ENCODE results near the gene HOXB1.

Gene HOXB1

GRCh38 chr17:48543107-48543853 is 12.5 kb upstream of the HOXB1 start:
- Histone ChIP-seq H3K4me3 (ENCODE audit: low read depth, low read length) (peak overlapping the region; percentile 33), H3K9me3 (ENCODE audit: severe bottlenecking) (peaks cover 8% of the 10 kb centered on the region), H3K27ac (no peak overlapping the region), H3K27me3 (ENCODE audit: insufficient read depth, low read depth, severe bottlenecking) (peaks cover 93% of the 10 kb centered on the region), H3K36me3 (no peaks in the 10 kb centered on the region; the same call in 1 of the 2 replicates)
- TF ChIP-seq CTCF (IDR thresholded peaks at IDR 0.05; ENCODE audit: low read depth, low read length): peak; percentile 18
- peak; percentile 47 for DNase-seq

GRCh38 chr17:48542698-48543106 is 11.9 kb upstream of the HOXB1 start:
- H3K36me3 ChIP-seq: no peaks in the 10 kb centered on the region; the same call in 1 of the 2 replicates
- DNase-seq: no peak
- peaks cover 8% of the 10 kb centered on the region for H3K9me3 ChIP-seq (ENCODE audit: severe bottlenecking)
- H3K4me3 ChIP-seq (ENCODE audit: low read depth, low read length): peak overlapping the region; percentile 33
- H3K27ac ChIP-seq: no peak overlapping the region
- peaks cover 93% of the 10 kb centered on the region for H3K27me3 ChIP-seq (ENCODE audit: insufficient read depth, low read depth, severe bottlenecking)
- no peak for TF ChIP-seq CTCF (IDR thresholded peaks at IDR 0.05; ENCODE audit: low read depth, low read length)

GRCh38 chr17:48542114-48542656 is 11.4 kb upstream of the HOXB1 start:
- Histone ChIP-seq H3K27me3 (ENCODE audit: insufficient read depth, low read depth, severe bottlenecking) (peaks cover 93% of the 10 kb centered on the region), H3K36me3 (no peaks in the 10 kb centered on the region), H3K27ac (no peak overlapping the region), H3K4me3 (ENCODE audit: low read depth, low read length) (no peak overlapping the region), H3K9me3 (ENCODE audit: severe bottlenecking) (peaks cover 11% of the 10 kb centered on the region)
- DNase-seq: no peak
- no peak for TF ChIP-seq CTCF (IDR thresholded peaks at IDR 0.05; ENCODE audit: low read depth, low read length)

GRCh38 chr17:48541577-48542113 is 10.8 kb upstream of the HOXB1 start:
- no peaks in the 10 kb centered on the region for H3K36me3 ChIP-seq
- no peak for DNase-seq
- H3K4me3 ChIP-seq (ENCODE audit: low read depth, low read length): no peak overlapping the region
- H3K27ac ChIP-seq: no peak overlapping the region
- H3K9me3 ChIP-seq (ENCODE audit: severe bottlenecking): peaks cover 13% of the 10 kb centered on the region
- no peak for TF ChIP-seq CTCF (IDR thresholded peaks at IDR 0.05; ENCODE audit: low read depth, low read length)
- H3K27me3 ChIP-seq (ENCODE audit: insufficient read depth, low read depth, severe bottlenecking): peaks cover 93% of the 10 kb centered on the region

GRCh38 chr17:48541036-48541576 is 10.3 kb upstream of the HOXB1 start:
- no peak overlapping the region for H3K27ac ChIP-seq
- no peak for TF ChIP-seq CTCF (IDR thresholded peaks at IDR 0.05; ENCODE audit: low read depth, low read length)
- no peaks in the 10 kb centered on the region for H3K36me3 ChIP-seq
- peaks cover 94% of the 10 kb centered on the region for H3K27me3 ChIP-seq (ENCODE audit: insufficient read depth, low read depth, severe bottlenecking)
- no peak overlapping the region for H3K4me3 ChIP-seq (ENCODE audit: low read depth, low read length)
- H3K9me3 ChIP-seq (ENCODE audit: severe bottlenecking): peaks cover 13% of the 10 kb centered on the region
- DNase-seq: no peak
